K562 (cell line): ENCODE data around the gene SLC14A1. TPM values are rescaled to one million over a fixed set of nuclear protein-coding genes. Genes with fewer than 3 reads are reported as not detected.
A peak's percentile ranks its signal among the peaks of the same experiment; 100 is the strongest.

ENCODE experiments used
- ATF2 ChIP-seq: sonication (generic); formaldehyde crosslinking; IDR thresholded peaks from 2 replicates; pipeline ENCODE4 v1.8.1; 2022; ENCODE audit warnings: missing genetic modification reagents
- NCOR1 ChIP-seq: fragments of 450-650 bp; IDR thresholded peaks from 2 replicates; pipeline ENCODE4 v1.6.1; 2016; ENCODE audit warnings: mild to moderate bottlenecking, moderate library complexity
- ZBTB11 ChIP-seq, 3 experiments: fragments of 200-800 bp in 1 of 3; fragments of 250-450 bp in 1 of 3; fragments of 450-650 bp in 1 of 3; sonication (Bioruptor Pico) in 1 of 3; sonication (Bioruptor generic) in 1 of 3; formaldehyde crosslinking in 1 of 3; IDR thresholded peaks; 2 replicates each; pipeline versions ENCODE4 v1.6.1 to v1.8.0; 2016 to 2022; ENCODE audit warnings: mild to moderate bottlenecking in 2 of 3, missing genetic modification characterization in 2 of 3, missing compliant biosample characterization in 1 of 3, moderate library complexity in 1 of 3
- ZFP30 ChIP-seq: fragments of 250-450 bp; sonication (Bioruptor Pico); IDR thresholded peaks from 2 replicates; pipeline ENCODE4 v1.8.0; 2022; ENCODE audit warnings: moderate library complexity, mild to moderate bottlenecking, inconsistent platforms, borderline replicate concordance
- ZNF644 ChIP-seq: fragments of 200-800 bp; sonication (Bioruptor generic); IDR thresholded peaks from 2 replicates; pipeline ENCODE4 v1.6.1; 2016; ENCODE audit warnings: low read depth, missing genetic modification characterization, missing compliant biosample characterization
- polyA plus RNA-seq, 8 experiments: library from polyadenylated mRNA; depleted of rRNA in 4 of 8; stranded (reverse) in 5 of 8; unstranded in 3 of 8; fragments of >200 nt; fragmentation: Nextera tagmentation in 2 of 8; fragmentation: Illumina TruSeq in 1 of 8; extraction: Ambion mirVana in 2 of 8; extraction: Trizol in 1 of 8; gene quantifications; 2 replicates each; pipeline versions ENCODE4 v1.2.1 to v1.2.3, GENCODE V29; 2011 to 2014; ENCODE audit warnings: inconsistent platforms in 1 of 8, missing spikeins in 1 of 8
- total RNA-seq, 7 experiments: library from RNA; depleted of rRNA in 6 of 7; stranded (reverse); fragments of >200 nt in 6 of 7; fragmentation: Illumina TruSeq in 2 of 7; extraction: Trizol in 2 of 7; gene quantifications; 2 replicates each; pipeline versions ENCODE4 v1.2.1 to v1.2.3, GENCODE V29; 2011 to 2021; ENCODE audit warnings: low replicate concordance in 1 of 7

The SLC14A1 gene
- total and polyA plus RNA-seq, 9 of the 15 experiments (the other 6 are each of a cell fraction or from before 2014, with no cell fraction given): 0.14 to 0.40 (median 0.20) TPM; not detected in 6

- no peak for TF ChIP-seq ATF2 (CRISPR knock-in tag)
- TF ChIP-seq ZBTB11 (CRISPR knock-in tag; IDR thresholded peaks at IDR 0.05): peak in 1 of 3 experiments; percentile 35; a peak in 1 of 6 replicates
- peak; percentile 89 for TF ChIP-seq NCOR1
- no peak for TF ChIP-seq ZFP30
- TF ChIP-seq ZNF644 (tag): 0 out of 2 replicates have a peak, but pooled peaks have one; percentile 64
- TF ChIP-seq, all 486 proteins: peak for 50
These were observed 1.1 kb upstream of the SLC14A1 start (continued) for GRCh38 chr18:45722899-45723298.
